GM12878 (cell line): ENCODE measurements around the gene SP6. TPM values are rescaled to one million over a fixed set of nuclear protein-coding genes. Genes with fewer than 3 reads are reported as not detected.

Source experiments
- ATAC-seq: fragments of 200-7000 bp; cut with Tn5 transposase; 3 replicates; pipeline ENCODE4 v1.9.1; 2020; ENCODE audit warnings: mild to moderate bottlenecking, moderate library complexity
- BruUV-seq: library from RNA; stranded (reverse); fragments of 400-500 nt; replicated peaks from 2 replicates; lab custom pipeline; 2021; lab: Mats Ljungman, UMichigan
- CTCF ChIA-PET: fragments of 300-600 bp; sonication (Branson Sonifier 250); formaldehyde crosslinking; extraction: SDS; loops from one replicate; lab custom pipeline; 2021; ENCODE audit warnings: inconsistent platforms; lab: Yijun Ruan, JAX
- POLR2A ChIA-PET: fragments of 350-600 bp; formaldehyde crosslinking; extraction: SDS; loops from one replicate; lab custom pipeline; 2021; ENCODE audit warnings: inconsistent platforms; lab: Charles Lee
- RAD21 ChIA-PET: fragments of 300-600 bp; sonication (Branson Sonifier 250); formaldehyde crosslinking; loops from one replicate; lab custom pipeline; 2023; ENCODE audit warnings: antibody characterized with exemption; ENCODE audit not compliant: unreplicated experiment; lab: Charles Lee
- SMC1A ChIA-PET: fragments of 300-600 bp; sonication (Branson Sonifier 250); formaldehyde crosslinking; loops from one replicate; lab custom pipeline; 2023; ENCODE audit not compliant: unreplicated experiment, uncharacterized antibody; lab: Charles Lee
- DNase-seq: peaks from one replicate; pipeline ENCODE4 v3.0.0-alpha.2; 2011; ENCODE audit warnings: low read depth, low spot score
- FAIRE-seq: peaks from 3 replicates; lab custom pipeline; 2011; peaks lifted over from hg19 to GRCh38; lab: Jason Lieb, UNC
- H2AFZ ChIP-seq: 2 replicates; pipeline ENCODE4 v1.6.0; 2011; ENCODE audit warnings: low read depth, low read length, control low read depth; ENCODE audit not compliant: control insufficient read depth
- H3K27ac ChIP-seq: 2 replicates; pipeline ENCODE4 v1.5.1; 2011; ENCODE audit warnings: control low read depth; ENCODE audit not compliant: control insufficient read depth, insufficient read depth
- H3K27me3 ChIP-seq, 2 experiments: replicated peaks in 1 of 2; 2 replicates each; pipeline versions ENCODE4 v1.6.0 to v1.6.1; 2011; ENCODE audit warnings: low read length in 1 of 2; ENCODE audit not compliant: control insufficient read depth in 2 of 2, insufficient read depth in 2 of 2
- H3K36me3 ChIP-seq, 2 experiments: 2 replicates each; pipeline ENCODE4 v1.5.1; 2011; ENCODE audit warnings: low read length in 1 of 2; ENCODE audit not compliant: control insufficient read depth in 2 of 2, insufficient read depth in 2 of 2
- H3K4me1 ChIP-seq: 2 replicates; pipeline ENCODE4 v1.6.1; 2011; ENCODE audit warnings: mild to moderate bottlenecking, low read length, moderate library complexity, mixed read lengths; ENCODE audit not compliant: control insufficient read depth, insufficient read depth
- H3K4me2 ChIP-seq: 2 replicates; pipeline ENCODE4 v1.6.0; 2011; ENCODE audit warnings: control low read depth; ENCODE audit not compliant: control insufficient read depth, insufficient read depth
- H3K4me3 ChIP-seq: fragments of 200-600 bp; sonication (generic); 2 replicates; pipeline ENCODE4 v1.5.1; 2016
- H3K79me2 ChIP-seq: 2 replicates; pipeline ENCODE4 v1.6.0; 2011; ENCODE audit warnings: low read length; ENCODE audit not compliant: control insufficient read depth, insufficient read depth
- H3K9ac ChIP-seq: 2 replicates; pipeline ENCODE4 v1.8.0; 2011; ENCODE audit warnings: low read length, control low read depth, mixed read lengths; ENCODE audit not compliant: control insufficient read depth, insufficient read depth
- H3K9me3 ChIP-seq: replicated peaks from 3 replicates; pipeline ENCODE4 v1.5.1; 2011; ENCODE audit warnings: mild to moderate bottlenecking, low read length; ENCODE audit not compliant: control insufficient read depth, insufficient read depth
- H4K20me1 ChIP-seq: 2 replicates; pipeline ENCODE4 v1.6.0; 2011; ENCODE audit not compliant: control insufficient read depth, insufficient read depth
- CBX5 ChIP-seq: sonication (generic); IDR thresholded peaks from 2 replicates; pipeline ENCODE4 v1.6.1; 2016; ENCODE audit warnings: low read depth, moderate library complexity, mild to moderate bottlenecking, inconsistent platforms
- EGR1 ChIP-seq, 2 experiments: IDR thresholded peaks; 1 replicate in 1 of 2; 2 replicates in 1 of 2; pipeline ENCODE4 v1.6.1; 2011 to 2012; ENCODE audit warnings: low read depth in 2 of 2, low read length in 2 of 2, borderline replicate concordance in 1 of 2, mild to moderate bottlenecking in 1 of 2, moderate library complexity in 1 of 2
- ETV6 ChIP-seq, 2 experiments: fragments of 450-650 bp in 1 of 2; IDR thresholded peaks in 1 of 2; conservative IDR thresholded peaks in 1 of 2; 2 replicates each; pipeline ENCODE4 v1.6.1; 2014; ENCODE audit warnings: antibody characterized with exemption in 1 of 2, borderline replicate concordance in 1 of 2, low read depth in 1 of 2, mild to moderate bottlenecking in 1 of 2, moderate library complexity in 1 of 2
- HCFC1 ChIP-seq: fragments of 150-350 bp; IDR thresholded peaks from 2 replicates; pipeline ENCODE4 v1.6.1; 2014; ENCODE audit warnings: low read length
- HDAC6 ChIP-seq: fragments of 200-600 bp; sonication (generic); IDR thresholded peaks from one replicate; pipeline ENCODE4 v1.8.0; 2017; ENCODE audit warnings: antibody characterized with exemption; ENCODE audit not compliant: unreplicated experiment
- NBN ChIP-seq: fragments of 450-650 bp; IDR thresholded peaks from 2 replicates; pipeline ENCODE4 v1.6.1; 2016
- NRF1 ChIP-seq: conservative IDR thresholded peaks from 2 replicates; pipeline ENCODE4 v1.6.1; 2011; ENCODE audit warnings: mild to moderate bottlenecking, low read depth, low read length, improper control_type of control experiment
- PML ChIP-seq: IDR thresholded peaks from 2 replicates; pipeline ENCODE4 v1.6.1; 2012; ENCODE audit warnings: low read length, inconsistent platforms
- ZNF207 ChIP-seq: fragments of 450-650 bp; IDR thresholded peaks from 2 replicates; pipeline ENCODE4 v1.6.1; 2014; ENCODE audit warnings: antibody characterized with exemption, mild to moderate bottlenecking, borderline replicate concordance
- ZNF217 ChIP-seq: fragments of 450-650 bp; IDR thresholded peaks from 2 replicates; pipeline ENCODE4 v1.6.1; 2017; ENCODE audit warnings: antibody characterized with exemption, mild to moderate bottlenecking
- ZNF274 ChIP-seq: IDR thresholded peaks from one replicate; pipeline ENCODE4 v1.8.0; 2011; ENCODE audit not compliant: insufficient read length, insufficient read depth
- whole genome bisulfite sequencing: methylation state at CpG from one replicate; pipeline ENCODE4 v1.1.6; 2016; ENCODE audit warnings: low lambda C conversion rate; ENCODE audit not compliant: insufficient replicate concordance, insufficient coverage; ENCODE audit errors: missing lambda C conversion rate; 5-methylcytosine and 5-hydroxymethylcytosine counted together
- in situ Hi-C: fragments of 300-500 bp; cut with MboI; formaldehyde crosslinking; loops from 9 replicates; pipeline ENCODE4 v1.14.3; 2018; ENCODE audit warnings: mixed read lengths
- intact Hi-C: fragments of 100-400 bp; cut with micrococcal nuclease; formaldehyde crosslinking; loops from one replicate; pipeline ENCODE4 v1.14.2; 2022; ENCODE audit not compliant: unreplicated experiment
- polyA plus RNA-seq, 11 experiments: library from polyadenylated mRNA; depleted of rRNA in 4 of 11; unstranded in 6 of 11; stranded (reverse) in 5 of 11; fragments of >200 nt; fragmentation: Nextera tagmentation in 4 of 11; fragmentation: Illumina TruSeq in 1 of 11; extraction: Ambion mirVana in 4 of 11; extraction: Trizol in 1 of 11; gene quantifications; 1 replicate in 1 of 11; 2 replicates in 10 of 11; pipeline versions ENCODE4 v1.2.1 to v1.2.3, GENCODE V29; 2011 to 2016; ENCODE audit warnings: inconsistent platforms in 2 of 11, missing spikeins in 2 of 11, low read depth in 1 of 11
- total RNA-seq, 4 experiments: library from RNA; depleted of rRNA in 3 of 4; stranded (reverse); fragments of >200 nt in 3 of 4; fragmentation: Illumina TruSeq in 1 of 4; extraction: Trizol in 1 of 4; gene quantifications; 2 replicates each; pipeline versions ENCODE4 v1.2.1 to v1.2.3, GENCODE V29; 2013 to 2021
- TF ChIP-seq, protein P1 (sequence below): IDR thresholded peaks from 2 replicates; pipeline ENCODE4 v1.6.1; 2011; ENCODE audit warnings: low read depth, mild to moderate bottlenecking, low read length, moderate library complexity, borderline replicate concordance; ENCODE audit errors: extremely low read depth
- TF ChIP-seq, protein P2 (sequence below): IDR thresholded peaks from 2 replicates; pipeline ENCODE4 v1.6.1; 2011; ENCODE audit warnings: borderline replicate concordance, low read depth, mild to moderate bottlenecking, moderate library complexity, low read length; ENCODE audit not compliant: insufficient read depth, poor library complexity, severe bottlenecking
- TF ChIP-seq, protein P3 (sequence below): fragments of 450-650 bp; IDR thresholded peaks from 2 replicates; pipeline ENCODE4 v1.6.1; 2017; ENCODE audit warnings: mild to moderate bottlenecking

The SP6 gene
- total and polyA plus RNA-seq, 10 of the 15 experiments (the other 5 are each of a cell fraction or from before 2014, with no cell fraction given), result 0.05 to 0.15 (median 0.06) TPM; not detected in 7

DNA sequence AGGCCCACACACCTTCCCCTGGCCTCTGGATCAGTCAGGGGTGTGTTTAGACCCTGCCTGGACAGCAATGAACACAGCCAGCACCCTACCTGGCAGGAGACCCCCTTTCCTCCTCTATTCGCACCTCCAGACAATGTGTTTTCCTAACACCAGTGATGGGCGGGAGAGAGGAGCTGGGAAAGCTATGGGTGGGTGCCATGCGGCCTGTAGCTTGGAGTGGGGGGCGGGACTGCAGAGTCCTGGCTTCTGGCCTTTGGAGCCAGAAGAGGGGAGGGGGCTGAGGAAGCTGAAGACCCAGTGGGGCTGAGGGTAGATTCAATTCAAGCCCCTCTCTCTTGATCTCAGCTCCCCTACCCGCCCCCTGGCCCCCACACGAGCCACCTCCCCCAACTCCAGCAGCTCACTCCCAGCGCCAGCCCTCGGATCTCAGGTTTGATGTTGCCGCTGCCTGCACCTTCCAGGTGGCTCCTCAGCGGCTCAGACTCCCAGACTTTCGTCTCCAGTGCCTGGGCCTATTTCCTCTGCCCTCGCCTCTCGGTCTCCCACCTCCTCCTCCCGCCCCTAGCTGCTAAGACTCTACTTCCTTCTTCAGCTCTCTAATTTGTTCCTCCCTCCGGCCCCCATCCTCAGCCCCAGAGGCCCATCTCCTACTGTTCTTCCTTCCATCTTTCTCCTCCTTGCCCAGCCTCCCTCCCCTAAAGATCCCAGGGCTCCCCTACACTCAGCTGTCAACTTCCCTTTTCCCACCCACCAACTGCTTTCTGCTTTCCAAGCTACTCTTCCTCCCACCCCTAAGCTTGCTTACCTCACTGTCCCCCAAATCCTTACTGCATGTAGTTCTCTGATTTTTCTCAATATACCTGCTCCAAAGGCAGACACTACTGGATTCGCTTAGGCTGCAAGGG, 6.8 kb upstream of the SP6 start:
- H3K27ac ChIP-seq, result no peak overlapping the region
- no peaks in the 10 kb centered on the region for H3K4me1 ChIP-seq
- SMC1A ChIA-PET, result no interaction called here
- no peaks in the 10 kb centered on the region for H4K20me1 ChIP-seq
- no peak for FAIRE-seq
- no peak overlapping the region for H3K4me2 ChIP-seq
- TF ChIP-seq ETV6 (conservative IDR thresholded peaks at IDR 0.05 in 1 of 2, IDR thresholded peaks at IDR 0.05 in 1 of 2; ENCODE audit: borderline replicate concordance in 1 of 2, low read depth in 1 of 2) (no peak), HCFC1 (no peak), EGR1 (IDR thresholded peaks at IDR 0.05; ENCODE audit: borderline replicate concordance in 1 of 2, low read depth in 2 of 2, low read length in 2 of 2) (no peak), NRF1 (no peak), ZNF274 (no peak), ZNF207 (no peak), CBX5 (no peak), HDAC6 (no peak), ZNF217 (no peak), NBN (no peak), PML (no peak)
- TF ChIP-seq, protein P1, sequence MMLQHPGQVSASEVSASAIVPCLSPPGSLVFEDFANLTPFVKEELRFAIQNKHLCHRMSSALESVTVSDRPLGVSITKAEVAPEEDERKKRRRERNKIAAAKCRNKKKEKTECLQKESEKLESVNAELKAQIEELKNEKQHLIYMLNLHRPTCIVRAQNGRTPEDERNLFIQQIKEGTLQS, result no peak
- TF ChIP-seq, protein P2, sequence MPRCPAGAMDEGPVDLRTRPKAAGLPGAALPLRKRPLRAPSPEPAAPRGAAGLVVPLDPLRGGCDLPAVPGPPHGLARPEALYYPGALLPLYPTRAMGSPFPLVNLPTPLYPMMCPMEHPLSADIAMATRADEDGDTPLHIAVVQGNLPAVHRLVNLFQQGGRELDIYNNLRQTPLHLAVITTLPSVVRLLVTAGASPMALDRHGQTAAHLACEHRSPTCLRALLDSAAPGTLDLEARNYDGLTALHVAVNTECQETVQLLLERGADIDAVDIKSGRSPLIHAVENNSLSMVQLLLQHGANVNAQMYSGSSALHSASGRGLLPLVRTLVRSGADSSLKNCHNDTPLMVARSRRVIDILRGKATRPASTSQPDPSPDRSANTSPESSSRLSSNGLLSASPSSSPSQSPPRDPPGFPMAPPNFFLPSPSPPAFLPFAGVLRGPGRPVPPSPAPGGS, result no peak
- TF ChIP-seq, protein P3, sequence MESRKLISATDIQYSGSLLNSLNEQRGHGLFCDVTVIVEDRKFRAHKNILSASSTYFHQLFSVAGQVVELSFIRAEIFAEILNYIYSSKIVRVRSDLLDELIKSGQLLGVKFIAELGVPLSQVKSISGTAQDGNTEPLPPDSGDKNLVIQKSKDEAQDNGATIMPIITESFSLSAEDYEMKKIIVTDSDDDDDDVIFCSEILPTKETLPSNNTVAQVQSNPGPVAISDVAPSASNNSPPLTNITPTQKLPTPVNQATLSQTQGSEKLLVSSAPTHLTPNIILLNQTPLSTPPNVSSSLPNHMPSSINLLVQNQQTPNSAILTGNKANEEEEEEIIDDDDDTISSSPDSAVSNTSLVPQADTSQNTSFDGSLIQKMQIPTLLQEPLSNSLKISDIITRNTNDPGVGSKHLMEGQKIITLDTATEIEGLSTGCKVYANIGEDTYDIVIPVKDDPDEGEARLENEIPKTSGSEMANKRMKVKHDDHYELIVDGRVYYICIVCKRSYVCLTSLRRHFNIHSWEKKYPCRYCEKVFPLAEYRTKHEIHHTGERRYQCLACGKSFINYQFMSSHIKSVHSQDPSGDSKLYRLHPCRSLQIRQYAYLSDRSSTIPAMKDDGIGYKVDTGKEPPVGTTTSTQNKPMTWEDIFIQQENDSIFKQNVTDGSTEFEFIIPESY, result no peak
- ATAC-seq, result no peak
- no peaks in the 10 kb centered on the region for H3K36me3 ChIP-seq
- RAD21 ChIA-PET, result interaction anchor here (1.9 kb wide), 1 partner anchor 15 kb away, joined by 6 read pairs; no protein-coding TSS in a partner anchor
- H3K79me2 ChIP-seq, result no peaks in the 10 kb centered on the region
- 35% methylated on average over 12 of the region's 16 CpGs for WGBS
- H3K9me3 ChIP-seq, result no peaks in the 10 kb centered on the region
- BruUV-seq, result no TSS peak
- no peak for DNase-seq
- POLR2A ChIA-PET, result interaction anchor here (0.6 kb wide), 1 partner anchor 33 kb away, joined by 5 read pairs; no protein-coding TSS in a partner anchor
- H3K9ac ChIP-seq, result no peak overlapping the region
- H3K4me3 ChIP-seq, result no peak overlapping the region
- CTCF ChIA-PET, result interaction anchor here (1.0 to 3.6 kb wide), 4 partner anchors 9 to 160 kb away, joined by 3 to 14 read pairs (median 4); partner anchors contain the start of gene SCRN2
- peaks cover 11 to 31% of the 10 kb centered on the region in 2 experiments for H3K27me3 ChIP-seq
- in situ Hi-C loops, result no loop called here
- no peak overlapping the region for H2AFZ ChIP-seq
- intact Hi-C loops, result no loop called here
